ENCODE results near the gene DHH.

DHH gene

DNA sequence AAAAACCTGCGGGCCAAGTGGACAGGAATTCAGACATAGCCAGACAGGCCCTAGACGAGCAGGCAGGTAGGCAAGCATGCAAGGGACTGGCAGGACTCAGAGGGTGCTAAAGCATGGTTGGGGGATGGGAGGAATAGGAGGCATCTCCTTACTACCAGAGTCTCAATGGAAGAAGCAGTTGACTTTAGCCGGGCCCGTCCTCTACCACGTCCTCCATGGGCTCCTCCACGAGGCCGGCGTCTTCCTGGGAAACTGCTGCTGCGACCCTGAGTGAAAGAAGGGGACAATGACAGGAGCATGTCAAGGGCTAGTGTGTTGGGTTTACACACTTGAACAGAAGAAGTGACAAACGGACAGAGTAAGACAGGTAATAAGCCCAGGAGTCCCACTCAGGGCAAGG, 45.6 kb downstream of the DHH start:
- DNase-seq, result no peak

DNA sequence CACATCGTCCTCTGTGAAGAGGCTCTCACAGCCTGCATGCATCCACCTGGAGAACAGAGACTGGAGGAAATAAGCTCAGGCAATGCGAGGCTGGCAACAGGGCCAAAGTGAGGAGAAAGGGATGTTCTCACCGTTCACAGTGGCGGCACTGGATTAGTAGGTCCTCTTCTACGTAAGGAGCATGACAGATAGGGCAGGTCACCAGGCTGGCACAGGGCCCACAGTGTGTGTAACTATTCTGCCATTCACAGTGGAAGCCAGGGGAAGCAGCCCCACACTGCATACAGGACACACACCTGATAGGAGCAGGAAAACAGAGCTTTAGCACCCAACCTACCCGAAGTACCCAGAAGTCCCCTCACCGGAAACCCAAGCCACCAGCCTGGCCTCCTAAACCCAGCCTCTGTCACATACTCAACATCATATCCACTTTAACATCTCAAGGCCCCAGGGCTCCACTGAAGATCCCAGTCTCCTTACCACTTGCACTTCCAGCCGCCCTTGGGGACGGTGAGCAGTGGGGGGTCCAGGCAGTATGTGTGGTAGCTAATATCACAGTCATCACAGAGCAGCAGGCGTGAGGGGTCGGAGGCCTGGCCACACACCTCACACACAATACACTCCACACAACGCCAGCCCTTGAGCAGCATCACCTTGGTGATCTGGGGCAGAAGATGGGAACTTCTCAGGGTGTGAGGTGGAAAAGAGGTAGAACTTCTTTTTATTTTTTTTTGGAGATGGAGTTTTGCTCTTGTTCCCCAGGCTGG, 48.3 kb downstream of the DHH start:
- DNase-seq, result no peak

DNA sequence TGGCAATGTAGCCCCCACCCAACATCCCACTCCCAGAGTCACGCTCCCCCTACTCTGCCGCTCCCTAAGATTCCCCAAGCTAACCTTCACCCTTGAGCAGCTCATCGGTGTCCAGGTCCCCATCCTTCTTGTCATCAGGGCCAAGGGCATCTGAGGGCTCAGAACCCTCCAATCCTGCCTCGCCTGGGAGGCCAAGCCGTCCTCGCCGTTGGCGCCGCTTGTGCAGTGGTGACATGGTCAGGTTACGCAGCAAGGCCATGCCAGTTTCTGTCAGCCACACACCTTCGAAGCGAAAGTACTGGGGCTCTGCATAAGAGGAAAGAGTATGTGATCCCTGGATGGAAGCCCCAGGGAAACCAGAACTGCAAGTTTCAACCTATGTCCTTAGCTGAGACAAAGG, 49.9 kb downstream of the DHH start:
- no peak for DNase-seq

DNA sequence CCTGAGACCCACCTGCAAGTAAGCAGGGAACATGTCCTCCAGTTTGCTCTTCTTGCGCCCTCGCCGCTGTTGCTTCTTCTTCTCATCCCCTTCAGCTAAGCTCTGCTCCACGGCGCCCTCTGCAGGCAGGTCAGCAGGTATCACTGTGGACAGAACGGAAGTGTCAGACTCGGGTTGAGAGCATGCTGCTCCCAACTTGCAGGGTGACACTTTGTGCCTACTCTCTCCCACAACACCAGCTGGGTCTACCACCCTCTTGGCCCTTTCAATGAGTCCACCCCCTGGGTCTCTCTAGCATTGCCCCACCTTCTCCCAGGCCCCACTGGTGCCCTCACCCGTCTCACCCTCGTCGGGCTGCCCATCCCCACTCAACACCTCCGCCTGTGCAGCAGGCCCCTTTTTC, 50.7 kb downstream of the DHH start:
- no peak for DNase-seq

DNA sequence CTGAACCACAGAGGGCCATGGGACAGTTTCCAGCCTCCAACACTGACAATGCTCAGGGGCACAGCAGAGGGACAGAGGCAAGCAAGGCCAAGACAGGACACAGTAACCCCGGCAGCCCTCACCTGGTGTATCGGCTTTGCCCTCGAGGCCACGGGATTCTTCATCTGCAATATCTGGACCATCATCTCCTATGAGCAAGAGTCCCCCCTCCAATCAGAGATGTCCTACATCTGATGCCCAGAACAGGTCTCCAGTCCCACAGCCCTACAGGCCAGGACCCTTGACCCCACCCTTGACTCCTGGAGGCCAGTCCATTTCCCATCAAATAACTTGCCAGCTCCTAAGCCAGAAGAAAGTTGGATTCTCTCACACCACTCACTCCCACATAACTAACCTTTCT, 51.4 kb downstream of the DHH start:
- no peak for DNase-seq

DNA sequence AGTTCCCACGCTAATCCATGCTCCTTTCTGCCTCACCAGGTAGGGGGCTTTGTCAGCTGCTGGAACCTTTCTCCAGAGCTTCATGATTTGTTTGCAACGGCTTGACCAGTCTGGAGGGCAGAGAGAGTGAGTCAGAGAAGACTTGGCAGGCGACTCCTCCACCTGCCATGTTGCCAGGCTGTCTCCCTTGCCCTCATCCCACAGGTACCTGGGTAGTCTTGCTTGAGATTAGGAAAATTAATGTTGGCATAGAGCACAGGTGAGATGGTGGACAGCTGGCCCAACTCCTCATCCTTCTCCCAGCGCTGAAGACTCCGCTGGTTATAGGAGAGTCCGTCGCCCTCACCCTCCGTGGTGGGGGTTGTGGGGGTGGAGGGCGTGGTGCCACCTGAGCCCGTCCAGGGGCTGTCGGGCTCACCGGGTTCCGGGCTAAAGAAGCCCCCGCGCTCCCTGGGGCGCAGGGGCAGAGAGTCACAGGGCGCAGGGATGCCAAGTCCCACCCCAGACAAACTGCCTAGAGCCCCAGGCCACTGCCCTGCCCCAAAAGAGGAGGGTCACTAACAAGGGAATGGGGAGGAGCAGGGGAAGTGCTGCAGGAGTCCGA, 52.6 kb downstream of the DHH start:
- no peak for DNase-seq

DNA sequence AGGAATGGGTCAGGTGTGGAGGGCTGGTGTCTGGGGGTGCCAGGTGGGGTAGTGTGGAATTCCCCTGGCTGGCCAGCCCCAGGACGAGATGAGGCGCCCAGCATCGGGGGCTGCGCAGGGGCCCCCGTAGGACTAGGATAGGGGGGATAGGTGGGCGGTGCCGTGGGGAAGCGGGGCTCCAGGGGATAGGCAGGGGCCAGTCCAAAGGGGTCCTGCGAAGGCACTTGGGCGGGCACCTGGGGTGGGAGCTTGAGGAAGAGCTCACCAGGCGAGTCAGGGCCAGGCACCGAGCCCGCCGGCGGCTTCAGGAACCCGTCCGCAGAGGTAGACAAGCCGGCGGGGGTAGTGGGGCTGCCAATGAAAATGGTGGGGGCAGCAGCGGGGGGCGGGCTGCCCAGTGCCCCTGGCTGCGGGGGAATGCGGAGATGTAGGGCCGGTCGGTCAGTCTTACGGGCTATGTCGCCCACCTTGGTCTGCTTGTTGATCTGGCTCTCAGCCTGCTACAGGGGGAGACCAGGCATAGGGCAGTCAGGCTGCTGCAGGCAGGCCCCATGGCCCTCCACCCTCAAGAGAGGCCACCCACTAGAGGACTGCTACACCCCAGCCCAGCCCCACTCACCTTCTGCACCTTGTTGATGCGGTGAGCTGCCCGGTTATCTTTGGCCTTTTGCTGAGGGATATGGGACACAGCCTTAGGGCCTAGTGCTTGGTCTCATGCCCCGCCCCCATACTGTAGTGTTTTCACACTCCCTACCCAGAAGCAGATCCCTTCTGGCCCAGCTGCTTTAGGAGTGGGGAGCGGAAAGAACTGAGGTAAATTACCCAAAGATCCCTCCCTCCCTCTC, 53.3 kb downstream of the DHH start:
- DNase-seq, result no peak

DNA sequence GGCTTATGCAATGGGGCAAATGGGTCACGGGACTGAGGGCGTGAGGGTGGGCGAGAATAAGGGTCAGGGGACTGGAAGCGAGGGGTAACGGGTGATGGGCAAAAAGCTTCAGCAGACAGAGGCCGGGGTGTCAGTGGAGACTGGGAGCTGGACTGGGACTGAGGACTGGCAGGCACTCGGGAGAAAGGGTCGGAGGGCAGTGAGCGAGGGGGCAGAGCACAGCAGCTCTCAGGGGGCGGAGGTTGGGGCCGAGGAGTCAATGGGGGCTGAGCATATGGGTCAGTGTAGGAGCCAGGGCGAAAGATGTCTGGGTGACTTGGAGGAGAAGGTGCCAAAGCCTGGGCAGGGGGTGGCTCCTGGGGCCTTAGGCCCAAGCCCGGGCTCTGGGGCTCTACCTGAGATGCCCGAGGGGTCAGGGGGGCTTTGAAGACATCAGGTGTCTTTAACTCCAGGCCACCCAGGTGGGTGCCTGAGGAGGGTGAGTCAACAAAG, 54.2 kb downstream of the DHH start:
- DNase-seq, result no peak

DNA sequence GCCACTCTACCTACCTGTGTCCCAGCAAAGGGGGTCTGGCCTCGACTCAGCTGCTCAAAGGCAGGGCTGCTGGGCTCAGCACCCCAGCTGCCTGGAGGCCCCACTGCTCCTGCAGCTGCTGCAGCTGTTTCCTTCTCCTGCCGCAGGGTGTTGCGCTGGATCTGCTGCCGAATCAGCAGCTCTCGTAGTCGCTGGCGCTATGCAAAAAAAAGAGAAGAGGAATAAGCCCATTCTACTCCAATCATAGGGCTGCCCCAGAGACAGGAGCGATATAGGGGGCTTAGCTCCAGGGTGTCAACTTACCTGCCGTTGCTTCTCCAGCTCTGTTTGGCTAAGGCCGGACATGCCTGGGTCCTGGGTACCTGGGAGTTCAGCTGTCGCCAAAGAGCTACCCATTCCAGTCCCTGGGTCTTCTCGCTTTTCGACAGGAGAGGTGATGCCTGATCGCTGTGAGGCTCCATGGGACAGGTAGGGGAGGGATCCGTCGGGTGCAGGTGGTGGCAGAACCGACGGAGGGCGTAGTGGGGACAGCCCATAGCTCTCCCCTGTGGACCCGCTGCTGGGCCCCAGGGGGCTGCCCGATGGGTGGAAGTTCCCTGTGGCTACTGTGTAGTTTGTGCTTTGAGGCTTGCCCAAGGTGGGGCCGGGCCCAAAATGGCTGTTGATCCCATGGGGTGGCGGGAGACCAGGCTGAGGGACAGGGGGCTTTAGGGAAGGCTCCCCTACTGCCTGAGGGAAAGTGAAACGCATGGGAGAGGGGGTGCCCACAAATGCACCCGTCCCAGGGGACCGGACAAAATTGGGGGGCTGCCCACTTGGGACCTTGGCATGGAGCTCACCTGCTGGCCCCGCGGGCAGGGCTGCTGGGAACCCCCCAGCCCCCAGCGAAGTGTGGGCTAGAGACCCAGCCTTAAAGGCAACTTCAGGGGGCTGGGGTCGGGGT, 54.9 kb downstream of the DHH start:
- no peak for DNase-seq

DNA sequence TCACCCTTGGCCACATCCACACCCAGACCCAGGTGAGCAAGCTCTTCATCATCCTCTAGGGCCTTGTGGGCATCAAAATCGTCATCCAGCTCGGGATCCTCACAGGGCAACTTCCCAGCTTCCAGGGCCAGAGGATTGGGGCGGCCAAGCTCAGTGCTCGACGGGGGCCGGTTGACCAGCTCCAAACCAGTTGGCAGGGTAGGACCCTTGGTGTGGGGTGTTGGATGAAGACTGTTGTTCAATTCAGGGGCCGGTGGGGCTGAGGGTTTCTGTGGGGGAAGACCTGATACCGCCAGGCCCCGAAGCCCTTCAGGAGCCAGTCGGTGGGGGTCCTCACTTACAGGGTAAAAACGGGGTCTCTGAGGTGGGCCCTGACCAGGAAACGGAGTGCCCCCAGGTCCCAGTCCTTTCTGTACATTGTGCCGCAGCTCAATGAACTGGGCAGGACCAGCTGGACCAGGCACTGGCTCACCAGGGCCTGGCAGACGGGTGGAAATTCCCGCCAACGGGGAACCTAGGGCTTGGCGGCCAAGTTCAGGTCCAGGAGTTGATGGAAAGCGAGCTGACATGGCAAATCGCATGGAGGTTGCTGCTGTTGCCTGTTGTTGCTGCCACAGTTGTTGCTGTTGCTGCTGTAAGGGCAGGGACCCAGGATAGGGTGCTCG, 56.2 kb downstream of the DHH start:
- no peak for DNase-seq

DNA sequence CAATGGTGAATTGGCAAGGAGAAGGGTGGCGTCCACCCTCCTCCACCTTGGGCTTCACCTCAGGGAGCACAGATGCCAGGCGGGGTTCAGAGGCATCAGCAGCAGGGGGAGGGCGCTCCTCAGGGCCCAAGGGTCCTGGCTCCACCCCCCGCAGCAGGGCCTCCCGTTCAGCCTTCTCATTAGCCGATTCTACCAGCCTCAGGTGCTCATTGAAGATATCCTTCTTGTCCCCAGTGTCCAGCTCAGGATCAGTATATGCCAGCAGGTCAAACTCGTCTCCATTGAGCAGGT, 56.7 kb downstream of the DHH start:
- no peak for DNase-seq

DNA sequence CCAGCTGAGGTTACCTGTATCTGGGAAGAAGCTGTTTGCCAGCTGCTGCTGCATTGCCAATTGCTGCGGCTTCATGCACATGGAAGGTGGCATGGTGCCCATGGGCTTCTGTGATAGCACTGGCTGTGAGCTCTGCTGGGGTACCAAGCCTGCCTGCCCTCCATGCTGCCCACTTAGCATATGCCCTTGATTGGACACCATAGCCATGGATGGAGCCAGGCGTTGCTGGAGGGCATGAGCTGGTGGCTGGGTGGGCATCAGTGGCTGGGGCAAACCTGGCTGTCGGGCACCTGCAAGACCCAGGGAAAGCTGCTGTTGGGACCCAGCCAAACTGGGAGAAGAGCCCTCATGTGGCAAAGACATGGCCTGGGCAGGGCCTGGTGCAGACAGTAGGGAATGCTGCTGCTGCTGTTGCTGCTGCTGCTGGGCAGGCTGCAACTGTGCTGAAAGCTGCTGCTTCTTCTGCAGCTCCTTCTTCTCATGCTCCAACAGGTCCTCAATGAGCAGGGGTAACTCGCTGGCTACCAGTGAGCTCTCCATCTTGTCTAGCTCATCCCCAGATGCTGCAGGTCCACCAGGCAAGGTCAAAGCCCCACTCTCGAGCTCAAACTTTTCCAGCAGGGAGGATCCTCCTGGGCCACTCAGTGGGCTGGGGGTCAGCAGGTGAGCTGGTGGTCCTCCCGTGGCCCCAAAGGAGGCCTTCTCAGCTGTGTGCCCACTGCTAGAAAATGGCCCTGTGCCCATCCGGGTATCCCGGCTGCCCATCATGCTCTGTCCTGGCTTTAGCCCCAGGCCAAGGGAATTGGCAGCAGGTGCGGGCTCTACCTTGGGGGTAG, 57.3 kb downstream of the DHH start:
- no peak for DNase-seq
